Activated effector memory CD4-positive, alpha-beta T cell treated with anti-CD3 and anti-CD28 coated beads, Interleukin-2, amount 50 U/mL, for 16 hours (primary cell): ENCODE measurements around the gene ACOXL.
A peak's percentile ranks its signal among the peaks of the same experiment; 100 is the strongest.
"Not testable (repeated sequence)": the region's sequence is repeated elsewhere in the genome, so short reads cannot be mapped to it uniquely, and the experiment has no call there.

Experiments used
- DNase-seq: peaks from one replicate; pipeline ENCODE4 v3.0.0-alpha.2; 2020

ACOXL gene

DNA sequence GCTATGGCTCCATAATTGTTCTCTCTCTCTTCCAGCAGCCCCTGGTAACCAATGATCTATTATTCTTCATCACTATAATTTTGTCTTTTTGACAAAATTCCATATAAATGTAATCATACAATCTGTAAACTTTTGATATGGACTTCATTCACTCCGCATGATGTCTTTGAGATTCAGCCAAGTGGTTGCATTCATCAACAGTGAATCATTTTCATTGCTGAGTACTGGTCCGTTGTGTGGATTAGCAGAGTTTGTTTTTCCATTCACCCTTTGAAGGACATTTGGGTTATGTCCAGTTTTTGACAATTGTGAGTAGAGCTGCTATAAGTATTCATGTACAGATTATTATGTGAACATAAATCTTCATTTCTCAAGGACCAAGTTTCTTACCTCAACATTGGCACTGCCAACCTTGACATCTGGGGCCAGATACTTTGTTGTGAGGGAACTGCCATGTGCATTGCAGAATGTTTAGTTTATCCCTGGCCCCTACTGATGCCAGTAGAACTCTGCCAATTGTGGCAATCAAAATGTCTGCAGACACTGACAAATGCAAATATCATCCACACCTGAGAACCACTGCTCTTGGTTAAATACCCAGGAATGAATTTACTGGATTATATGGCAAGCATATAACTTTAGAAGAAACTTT, 340.0 kb downstream of the ACOXL start:
- no peak for DNase-seq

GRCh38 chr2:111082659-111083058, 350.3 kb downstream of the ACOXL start:
- not testable (repeated sequence) for DNase-seq

GRCh38 chr2:111091811-111092211, 359.4 kb downstream of the ACOXL start:
- DNase-seq: no peak

DNA sequence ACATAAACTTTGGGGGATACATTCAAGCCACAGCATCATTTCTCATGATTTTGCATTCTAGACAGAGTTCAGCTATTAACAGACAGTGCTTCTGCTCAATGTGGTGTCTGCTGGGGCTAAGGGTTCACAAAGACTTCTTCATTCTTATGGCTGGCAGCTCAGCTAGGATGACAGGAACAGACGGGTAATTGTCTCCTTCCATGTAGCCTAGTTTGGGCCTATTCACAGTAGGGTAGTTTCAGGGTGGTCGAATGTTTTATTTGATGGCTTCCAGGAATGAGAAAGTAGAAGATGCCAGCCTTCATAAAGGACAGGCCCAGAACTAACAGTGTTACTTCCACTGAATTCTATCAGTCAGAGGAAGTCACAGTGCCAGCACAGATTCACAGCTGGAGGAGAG, 362.3 kb downstream of the ACOXL start:
- DNase-seq: no peak

DNA sequence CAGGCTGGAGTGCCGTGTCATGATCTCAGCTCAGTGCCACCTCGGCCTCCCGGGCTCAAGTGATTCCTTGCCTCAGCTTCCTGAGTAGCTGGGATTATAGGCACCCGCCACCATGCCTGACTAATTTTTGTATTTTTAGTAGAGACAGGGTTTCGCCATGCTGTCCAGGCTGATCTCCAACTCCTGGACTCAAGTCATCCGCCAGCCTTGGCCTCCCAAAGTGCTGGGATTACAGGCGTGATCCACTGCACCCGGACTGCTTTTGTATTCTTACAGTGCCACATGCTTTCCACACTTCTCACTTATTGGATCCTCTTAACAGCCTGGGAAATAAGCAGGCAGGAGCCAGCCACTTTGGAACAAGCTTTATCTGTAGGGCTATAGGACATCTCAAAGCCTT, 363.1 kb downstream of the ACOXL start:
- DNase-seq: no peak

DNA sequence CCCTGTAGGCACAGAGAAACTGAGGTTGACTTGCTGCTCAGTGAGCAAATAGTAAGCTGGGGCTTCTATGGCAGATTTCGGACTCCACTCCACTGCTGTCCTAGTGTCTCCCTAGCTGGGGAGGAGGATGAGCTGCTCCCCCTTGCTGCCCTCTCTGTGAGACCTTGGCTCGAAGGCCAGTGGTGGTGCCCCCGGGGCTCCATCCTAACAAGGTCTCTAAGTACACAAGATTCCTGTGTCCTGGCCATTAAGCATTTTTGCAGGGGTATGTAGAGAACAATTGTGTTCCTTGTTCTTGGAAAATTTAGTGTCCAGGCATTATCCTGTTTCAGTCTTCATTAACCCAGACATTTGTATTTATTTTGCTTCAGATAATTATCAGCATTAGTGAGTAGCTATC, 367.0 kb downstream of the ACOXL start:
- no peak for DNase-seq

GRCh38 chr2:111100087-111100764, 367.9 kb downstream of the ACOXL start:
- no peak for DNase-seq

DNA sequence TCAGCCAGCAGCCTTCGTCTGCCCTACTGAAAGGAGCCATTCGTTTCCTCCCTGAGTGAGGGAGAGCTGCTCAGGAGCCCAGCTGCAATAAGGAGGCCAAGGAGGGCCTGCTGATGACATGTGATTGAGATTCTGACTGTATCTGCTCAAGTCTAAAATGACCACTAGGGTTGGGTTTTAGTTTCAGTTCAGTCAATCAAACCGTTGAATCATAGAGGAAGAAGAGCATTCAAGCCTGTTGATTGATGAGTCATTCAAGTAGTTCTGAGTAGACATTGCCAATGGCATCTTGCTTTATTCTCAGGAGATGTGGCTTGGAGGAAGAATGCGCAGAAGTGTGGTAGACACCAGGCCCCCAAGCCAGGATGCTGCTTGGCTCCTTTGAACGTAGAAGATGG, 368.4 kb downstream of the ACOXL start:
- no peak for DNase-seq

- DNase-seq: no peak
These were observed 369.2 kb downstream of the ACOXL start for GRCh38 chr2:111101592-111101991.

GRCh38 chr2:111102216-111102615, 369.8 kb downstream of the ACOXL start:
- no peak for DNase-seq

DNA sequence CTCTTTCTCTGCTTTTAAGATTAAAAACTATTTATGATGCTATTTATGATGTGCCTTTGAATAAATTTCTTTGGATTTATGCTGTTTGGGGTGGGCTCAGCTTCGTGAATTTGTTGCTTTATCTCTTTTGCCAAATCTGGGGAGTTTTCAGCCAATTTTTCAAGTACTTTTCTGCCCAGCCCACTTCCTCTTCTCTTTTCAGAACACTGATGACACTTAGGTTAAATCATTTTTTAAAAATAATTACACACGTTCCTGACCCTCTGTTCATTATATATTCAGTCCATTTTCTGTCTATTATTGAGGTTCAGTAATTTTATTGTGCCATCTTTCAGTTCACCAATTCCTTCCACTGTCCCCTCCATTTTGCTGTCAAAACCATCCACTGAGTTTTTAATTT, 373.6 kb downstream of the ACOXL start:
- DNase-seq: no peak

DNA sequence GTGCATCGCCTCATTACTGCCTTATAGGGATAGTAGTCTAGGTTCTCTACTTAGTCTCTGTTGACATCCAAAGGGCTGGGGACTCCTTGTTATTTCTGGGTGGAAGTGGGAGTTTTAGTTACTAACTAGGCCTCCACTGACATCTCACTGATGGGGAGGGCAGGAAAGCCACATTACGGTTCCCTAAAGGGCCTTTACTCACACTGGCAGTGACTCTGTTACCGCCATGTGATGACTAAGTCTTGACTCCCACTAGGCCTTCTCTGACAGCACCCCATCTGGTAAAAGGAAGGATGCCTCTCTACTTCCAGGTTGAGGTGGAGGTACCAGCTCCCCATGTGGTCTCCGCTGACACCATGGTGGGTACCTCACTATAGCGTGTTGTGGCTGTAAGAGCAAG, 374.3 kb downstream of the ACOXL start:
- no peak for DNase-seq

DNA sequence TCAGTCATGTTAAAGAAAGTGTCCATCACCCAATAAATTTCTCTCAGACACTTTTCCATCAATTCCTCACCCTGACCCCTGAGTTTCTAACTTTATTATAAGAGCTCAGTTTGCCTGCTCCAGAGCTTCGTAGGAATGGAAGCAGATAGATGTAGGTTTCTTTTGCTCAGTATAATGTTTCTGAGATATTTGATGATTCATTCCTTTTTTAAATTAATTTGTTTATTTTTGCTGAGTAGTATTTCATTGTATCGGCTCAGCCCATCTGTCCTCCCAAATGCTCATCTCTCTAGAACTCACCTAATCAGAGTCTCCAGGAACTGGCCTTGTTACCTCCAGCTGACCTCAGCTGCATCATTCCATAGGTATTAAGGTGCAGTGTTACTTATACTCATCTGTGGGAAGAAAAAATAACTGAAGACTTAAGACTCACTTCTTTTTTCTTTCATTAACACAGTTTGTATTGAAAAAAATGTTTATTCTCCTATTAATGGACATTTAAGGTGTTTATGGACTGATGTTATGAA, 376.4 kb downstream of the ACOXL start:
- DNase-seq: no peak

GRCh38 chr2:111111101-111111755, 378.9 kb downstream of the ACOXL start:
- no peak for DNase-seq

GRCh38 chr2:111113838-111114237, 381.5 kb downstream of the ACOXL start:
- DNase-seq: no peak

DNA sequence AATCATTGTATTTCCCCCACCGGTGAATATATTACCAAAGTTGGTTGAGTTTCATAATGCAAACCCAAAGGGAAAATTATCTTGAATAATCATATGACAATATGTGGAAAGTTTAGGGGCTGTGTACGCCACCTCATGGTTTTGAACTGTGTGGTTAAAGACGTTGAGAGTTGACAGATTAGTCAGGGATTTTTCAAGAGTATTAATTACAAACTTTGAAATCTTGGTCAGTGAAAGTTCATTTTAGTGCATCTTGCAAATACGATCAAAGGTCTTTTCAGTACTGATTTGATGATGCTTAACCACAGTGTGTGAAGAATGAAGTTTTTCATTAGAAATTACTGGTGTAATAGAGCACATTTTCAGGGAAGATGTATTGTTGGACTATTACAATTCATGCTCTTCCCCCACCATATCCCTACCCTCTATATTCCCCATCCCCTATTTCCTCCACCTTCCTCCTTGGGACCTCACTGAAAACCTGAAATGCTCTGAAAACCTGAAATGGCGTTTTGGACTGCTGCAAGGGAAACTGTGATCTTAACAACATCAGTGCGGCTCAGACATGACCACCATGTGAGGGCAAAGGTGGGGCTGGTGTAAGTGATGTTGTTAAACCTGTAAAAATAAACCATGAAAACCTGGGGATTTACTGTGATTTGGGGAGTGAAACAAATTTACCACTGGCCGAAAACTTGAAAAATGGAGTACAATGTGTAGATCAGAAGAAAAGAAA, 383.8 kb downstream of the ACOXL start:
- no peak for DNase-seq

DNA sequence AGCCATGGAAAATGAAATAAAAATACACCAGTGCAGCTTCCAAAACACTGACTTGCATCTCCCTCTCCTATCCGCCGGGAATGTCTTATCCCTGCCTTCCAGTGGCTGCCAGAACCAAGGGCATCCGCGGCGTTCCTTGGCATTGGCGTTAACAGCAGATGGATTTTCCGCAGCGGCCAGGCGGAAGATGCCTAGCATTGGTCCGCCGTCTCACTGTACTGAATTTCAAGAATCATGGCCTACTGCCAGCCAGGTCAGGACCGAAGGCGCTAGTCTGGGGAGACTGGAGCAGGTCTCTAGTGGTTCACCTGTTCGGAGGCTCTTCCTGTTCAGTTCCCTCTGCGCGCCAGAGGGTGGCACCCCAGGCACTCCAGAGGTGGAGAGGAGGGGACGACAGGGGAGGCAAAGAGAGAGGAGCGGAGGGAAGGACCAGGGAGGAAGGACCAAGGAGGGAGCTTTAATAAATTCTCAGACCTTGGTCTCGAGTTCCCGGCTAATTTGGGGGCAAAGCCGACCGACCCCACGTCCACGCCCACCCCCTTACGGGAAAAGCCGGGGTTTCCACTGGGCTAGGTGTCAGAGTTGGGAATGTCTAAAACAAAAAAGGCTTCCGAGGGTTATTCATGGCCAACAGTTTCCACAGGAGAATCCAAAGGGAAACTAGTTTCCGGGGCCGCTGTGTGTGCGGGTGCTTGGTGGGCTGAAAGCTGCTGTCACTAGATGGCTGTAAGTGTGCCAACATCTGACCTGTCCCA, 384.6 kb downstream of the ACOXL start:
- peak; percentile 87 for DNase-seq

DNA sequence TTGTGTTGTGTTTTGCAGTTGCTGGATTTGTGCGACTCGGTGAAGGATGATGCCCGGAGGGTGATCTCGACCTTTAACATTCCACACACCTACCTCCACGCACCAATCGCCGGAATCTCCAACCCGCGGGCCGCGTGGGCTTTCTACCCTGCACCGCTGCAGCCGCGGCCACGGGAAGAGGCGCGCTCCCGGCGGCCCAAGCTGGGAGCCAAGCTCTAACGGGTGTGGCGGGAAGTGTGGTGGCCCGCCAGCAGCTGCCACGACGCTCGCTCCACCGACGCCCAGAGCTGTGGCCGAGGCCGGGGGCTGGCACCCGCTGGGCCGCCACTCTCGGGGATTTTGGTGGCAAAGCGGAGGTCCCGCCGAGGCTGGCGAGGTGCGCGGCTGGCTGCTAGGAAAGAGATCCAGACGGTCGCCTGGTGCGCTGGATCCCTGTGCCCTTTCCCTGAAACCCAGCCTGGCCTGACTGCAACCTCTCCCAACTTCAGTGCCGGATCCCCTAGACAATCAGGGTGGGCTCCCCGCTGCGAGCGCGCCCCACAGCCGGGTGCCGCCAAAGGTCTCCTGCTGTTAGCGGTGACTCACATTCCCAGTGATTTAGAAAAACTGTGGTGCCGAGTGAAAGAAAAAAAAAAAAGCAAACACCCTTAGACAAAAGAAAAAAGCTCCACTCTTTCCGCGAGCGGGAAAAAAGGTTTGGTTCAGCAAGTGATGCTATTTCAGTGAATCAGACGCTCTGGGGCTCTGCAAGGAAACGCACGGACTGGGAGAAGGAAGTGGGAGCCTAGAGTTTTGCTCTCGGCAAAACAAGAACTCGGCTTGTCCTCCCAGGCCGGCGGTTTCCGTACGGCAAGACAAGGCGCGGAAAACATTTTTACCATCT, 385.5 kb downstream of the ACOXL start:
- no peak for DNase-seq

DNA sequence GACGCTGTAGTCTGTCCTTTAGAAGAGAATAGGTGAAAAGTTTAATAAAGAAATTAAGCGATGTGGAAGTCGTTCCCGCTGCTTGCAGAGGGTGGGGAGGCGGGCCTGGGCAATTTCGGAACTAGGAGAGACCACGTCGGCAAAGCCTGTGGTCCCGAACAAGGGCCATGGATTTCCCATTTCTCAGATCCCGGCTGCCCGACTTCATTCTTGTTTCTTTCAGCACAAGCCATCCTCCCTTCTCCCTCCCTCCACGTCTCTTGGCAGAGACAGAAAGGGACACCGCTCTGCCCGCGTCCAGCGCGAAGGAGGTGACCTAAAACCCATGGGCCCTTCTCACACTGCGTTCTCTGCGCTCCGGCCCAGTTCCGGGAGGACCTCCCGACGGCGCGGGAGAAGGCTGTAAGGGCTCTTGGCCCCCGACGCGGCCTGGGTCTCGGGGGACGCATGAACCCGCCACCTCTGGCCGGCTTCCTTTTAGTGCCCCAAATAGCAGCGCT, 386.2 kb downstream of the ACOXL start:
- DNase-seq: no peak

DNA sequence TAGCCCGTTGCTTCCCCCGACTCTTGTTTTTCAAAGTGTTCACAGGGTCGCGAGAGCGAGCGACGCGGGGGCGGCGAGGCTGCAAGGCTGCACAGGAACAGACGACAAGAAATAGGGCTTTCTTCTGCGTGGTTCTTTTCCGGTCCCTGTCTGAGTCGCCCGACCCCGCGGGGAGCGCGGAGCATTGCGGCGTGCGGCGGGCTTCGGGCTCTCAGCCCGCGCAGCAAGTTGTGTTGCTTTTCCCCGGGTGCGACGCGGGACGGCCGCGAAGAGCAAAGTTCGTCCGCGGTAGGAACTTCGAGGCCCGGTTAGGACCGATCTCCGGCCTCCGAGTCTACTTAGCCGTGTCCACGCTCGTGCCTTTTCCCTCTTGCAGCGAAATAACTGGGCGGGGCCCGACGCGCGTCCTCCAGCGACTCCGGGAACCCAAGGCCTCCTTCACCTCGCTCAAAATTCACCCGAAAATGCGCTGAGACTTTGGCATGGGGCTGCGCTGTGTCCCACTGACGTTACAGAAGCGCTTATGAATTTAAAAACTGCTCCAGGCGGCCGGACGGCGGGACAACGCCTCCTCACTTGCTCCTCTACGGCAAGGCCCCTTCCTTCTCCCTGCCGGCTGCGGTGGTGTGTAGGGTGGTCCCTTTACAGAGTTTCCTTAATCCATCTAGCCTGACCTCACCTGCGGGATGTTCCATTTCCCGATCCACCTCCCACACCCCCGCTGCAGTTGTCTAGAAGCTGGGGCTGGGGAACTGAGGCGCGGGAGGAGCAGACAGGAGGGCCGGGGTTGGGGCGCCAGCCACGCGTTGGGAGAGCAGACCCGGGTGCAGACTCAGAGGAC, 386.8 kb downstream of the ACOXL start:
- DNase-seq: peak; percentile 76
